GM19193 (cell line): Measurements from ENCODE around the gene CCDC167.
A peak's percentile ranks its signal among the peaks of the same experiment; 100 is the strongest.

ENCODE experiments used
- POLR2A ChIP-seq: IDR thresholded peaks from 4 replicates; pipeline ENCODE4 v1.6.1; 2011; ENCODE audit not compliant: insufficient read depth, insufficient read length; ENCODE audit errors: extremely low read depth

Gene CCDC167

DNA sequence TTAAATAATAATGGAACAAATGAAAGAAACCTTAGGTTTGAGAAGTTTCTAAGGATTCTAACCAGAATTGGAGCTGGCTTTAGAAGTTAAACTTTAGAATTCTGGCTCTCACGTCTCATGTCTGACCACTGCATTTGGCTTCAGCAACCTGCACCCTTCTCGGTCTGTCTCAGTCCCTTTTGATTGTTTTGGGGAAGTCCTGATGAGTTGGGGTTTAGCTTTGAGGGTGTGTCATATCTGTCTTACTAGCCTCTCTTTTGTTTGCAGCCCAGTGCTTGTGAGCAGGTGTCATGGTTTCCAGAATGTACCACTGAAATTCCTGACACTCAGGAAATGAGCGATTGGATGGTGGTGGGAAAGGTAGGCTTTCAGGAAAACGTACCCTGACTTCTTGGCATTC is 49.7 kb downstream of the CCDC167 start:
- TF ChIP-seq POLR2A = no peak

DNA sequence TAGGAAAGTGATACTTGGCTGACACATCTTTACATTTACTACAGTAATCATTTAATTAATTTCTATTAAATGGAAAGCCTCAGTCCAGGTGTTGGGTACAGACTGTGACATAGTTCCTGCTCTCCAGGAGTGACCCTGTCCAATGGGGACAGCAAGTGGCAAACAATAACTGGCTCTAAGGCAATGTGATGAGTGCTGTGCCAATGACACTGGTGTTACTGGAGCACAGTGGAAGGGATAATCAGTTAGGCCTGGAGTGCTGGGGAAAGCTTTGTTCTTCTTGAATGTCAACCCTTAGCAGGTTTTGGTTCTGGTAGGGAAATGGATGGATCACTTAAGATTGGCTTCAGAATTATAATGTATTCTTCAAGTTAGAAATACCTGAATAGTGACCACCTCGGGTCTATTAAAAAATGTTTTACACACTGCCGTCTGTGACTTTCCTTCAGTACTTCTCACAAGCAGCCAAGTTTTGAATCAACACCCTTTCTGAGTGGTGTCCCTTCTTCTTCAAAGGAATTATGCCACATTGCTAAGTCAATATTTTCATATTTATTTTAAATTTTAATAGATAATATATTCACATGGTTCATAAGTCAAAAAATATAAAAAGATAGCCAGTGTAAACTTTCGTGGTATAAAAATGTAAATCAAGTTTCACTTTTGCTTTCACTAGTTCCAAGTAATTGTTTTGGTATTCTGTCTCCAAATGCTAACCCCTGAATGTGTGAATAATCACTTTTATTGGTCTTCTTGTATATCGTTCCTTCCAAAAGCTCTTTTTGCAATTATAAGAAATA is 57.1 kb downstream of the CCDC167 start:
- TF ChIP-seq POLR2A = no peak

DNA sequence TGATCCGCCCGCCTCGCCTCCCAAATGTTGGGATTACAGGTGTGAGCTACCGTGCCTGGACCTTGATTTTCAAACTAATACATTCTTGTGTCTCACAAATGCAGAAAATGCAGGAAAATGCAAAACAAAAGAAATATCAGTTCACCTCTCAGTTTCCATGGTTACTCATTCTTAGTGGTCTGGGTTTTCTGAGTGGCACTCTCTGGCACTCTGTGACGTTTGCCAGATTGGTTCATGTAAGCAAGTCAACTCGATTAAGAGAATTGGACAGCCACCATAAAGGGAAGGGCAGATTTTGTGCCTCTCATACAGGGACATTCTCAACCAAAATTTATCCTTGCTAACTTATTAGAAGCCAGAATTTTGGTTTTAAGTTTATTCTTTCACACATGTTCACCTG is 58.0 kb downstream of the CCDC167 start:
- no peak for TF ChIP-seq POLR2A

DNA sequence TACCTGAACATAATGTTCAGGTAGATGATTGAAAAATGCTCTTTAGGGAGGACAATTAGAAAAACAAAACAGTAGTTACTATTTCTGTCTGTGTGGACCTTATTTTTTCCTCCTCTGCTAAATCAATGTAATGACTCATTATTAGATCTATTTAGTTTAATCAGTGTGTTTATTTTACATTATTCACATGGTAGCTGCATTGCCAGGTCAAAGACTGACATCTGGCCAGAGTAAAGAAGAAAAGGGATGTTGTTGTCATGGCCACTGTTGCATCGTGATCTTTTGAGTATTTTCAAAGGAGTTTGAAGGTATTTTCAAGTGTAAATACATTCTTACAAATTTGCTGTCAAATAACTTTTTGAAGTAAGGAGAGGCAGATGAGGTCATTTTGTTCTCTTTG is 60.8 kb downstream of the CCDC167 start:
- no peak for TF ChIP-seq POLR2A

DNA sequence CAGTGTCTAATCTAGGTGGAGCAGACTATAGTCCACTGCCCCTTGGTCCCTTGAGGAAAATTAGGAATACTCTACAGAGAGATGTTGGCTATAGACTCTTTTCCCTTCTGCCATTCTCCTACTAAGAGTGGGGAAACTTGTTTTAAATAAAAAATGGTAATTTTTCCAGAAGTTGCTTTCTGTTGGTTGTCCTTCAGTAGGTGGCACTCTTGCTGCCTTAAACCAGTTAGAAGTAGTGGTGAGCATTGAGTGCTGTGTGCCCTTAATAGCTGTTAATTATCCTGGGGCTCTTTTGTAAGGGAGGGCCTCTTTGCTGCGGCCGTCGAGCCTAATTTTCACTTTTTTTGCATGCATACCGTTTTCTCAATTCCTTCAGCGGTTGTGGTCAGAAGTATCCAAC is 63.9 kb downstream of the CCDC167 start:
- TF ChIP-seq POLR2A = no peak

DNA sequence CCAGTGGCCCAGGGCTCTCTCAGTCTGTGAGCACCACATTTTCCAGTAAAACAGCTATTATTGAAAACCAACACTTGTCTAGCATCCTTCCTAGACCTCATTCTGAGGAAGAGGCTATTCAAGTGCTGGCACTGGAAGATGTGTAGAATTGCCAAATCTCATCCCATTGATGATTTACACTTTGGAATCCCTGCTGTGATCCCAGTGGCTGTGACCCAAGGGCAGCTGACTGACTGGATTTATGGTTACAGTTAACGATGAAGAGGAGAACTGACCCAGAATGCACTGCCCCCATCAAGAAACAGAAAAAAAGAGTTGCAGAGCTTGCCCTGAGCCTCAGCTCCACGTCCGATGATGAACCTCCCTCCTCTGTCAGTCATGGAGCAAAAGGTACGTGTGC is 64.3 kb downstream of the CCDC167 start:
- TF ChIP-seq POLR2A = no peak

DNA sequence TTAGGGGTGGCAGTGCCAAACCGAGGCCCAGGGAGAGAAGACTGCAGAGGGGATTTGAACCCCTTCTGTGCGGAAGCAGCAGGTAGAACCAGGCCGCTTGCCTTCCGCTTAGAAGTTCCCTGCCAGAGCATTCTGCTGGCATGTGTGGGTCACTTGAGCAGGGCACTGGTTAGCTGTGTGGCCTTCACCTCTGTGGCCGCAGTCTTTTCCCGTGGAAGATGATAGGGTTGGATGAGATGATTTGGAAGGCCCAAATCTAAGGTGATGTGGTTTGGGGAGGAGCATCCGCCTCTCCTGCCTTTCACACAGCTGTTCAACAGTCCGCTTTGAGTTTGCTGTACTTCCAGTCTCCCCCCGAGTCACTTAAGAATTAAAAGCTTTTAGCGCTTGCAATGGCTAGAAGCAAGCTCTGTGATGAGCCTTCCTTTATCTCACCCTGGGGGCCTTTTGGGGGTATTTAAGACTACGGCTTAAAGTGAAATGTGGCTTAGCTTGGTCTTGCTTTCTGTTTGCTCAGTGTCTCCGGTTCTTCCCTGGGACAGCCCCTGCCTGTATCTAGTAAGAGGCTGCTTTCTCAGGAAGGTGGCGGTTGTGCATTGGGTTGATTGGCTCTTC is 65.9 kb downstream of the CCDC167 start:
- TF ChIP-seq POLR2A = peak; percentile 22
